ENCODE measurements around the gene ZNF443. TPM values are rescaled to one million over a fixed set of nuclear protein-coding genes. Genes with fewer than 3 reads are reported as not detected.

Gene ZNF443
- total and polyA plus RNA-seq, 2 donors (not counting 3 experiments of a cell fraction or from before 2014, with no cell fraction given) = 0.65 to 3.4 TPM

DNA sequence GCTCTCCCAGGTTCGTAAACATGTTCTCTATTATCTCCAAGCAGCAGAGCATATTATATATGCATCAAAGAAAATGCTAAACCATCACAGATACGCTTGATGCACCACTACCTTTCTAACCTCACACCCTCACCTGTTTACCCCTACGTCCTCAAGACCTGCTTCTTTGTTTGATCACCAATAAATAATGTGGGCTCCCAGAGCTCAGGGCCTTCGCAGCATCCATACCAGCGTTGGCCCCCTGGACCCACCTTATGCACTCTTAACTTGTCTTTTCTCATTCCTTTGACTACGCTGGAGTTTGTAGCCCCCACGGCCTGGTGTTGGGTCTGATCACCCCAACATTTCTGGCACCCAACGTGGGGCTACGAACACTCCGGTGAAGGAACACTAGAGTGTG is 10.0 kb upstream of the ZNF443 start:
- Histone ChIP-seq H3K4me2 (ENCODE audit: insufficient read depth, low read length) (no peak overlapping the region), H3K79me2 (ENCODE audit: control insufficient read depth, insufficient read depth, low read length) (no peaks in the 10 kb centered on the region), H3K27me3 (ENCODE audit: control insufficient read depth in 2 of 2, insufficient read depth in 2 of 2, low read length in 2 of 2) (no peaks in the 10 kb centered on the region), H3K4me3 (replicated peaks in 1 of 3; ENCODE audit: insufficient read depth in 1 of 3, low read depth in 1 of 3, low read length in 3 of 3) (no peak overlapping the region), H3K36me3 (ENCODE audit: control insufficient read depth in 2 of 2, extremely low read depth in 1 of 2, insufficient read depth in 2 of 2, low read length in 2 of 2) (no peaks in the 10 kb centered on the region), H3K9me1 (replicated peaks; ENCODE audit: control insufficient read depth, extremely low read depth, insufficient read depth, low read length) (no peaks in the 10 kb centered on the region), H2AFZ (ENCODE audit: low read depth, low read length) (no peak overlapping the region), H4K20me1 (replicated peaks; ENCODE audit: control insufficient read depth, extremely low read depth, insufficient read depth, low read length) (no peaks in the 10 kb centered on the region), H3K9me3 (replicated peaks; ENCODE audit: control insufficient read depth, insufficient read depth, low read length) (no peaks in the 10 kb centered on the region), H3K4me1 (ENCODE audit: control insufficient read depth, extremely low read depth, insufficient read depth, low read length) (no peaks in the 10 kb centered on the region), H3K9ac (replicated peaks; ENCODE audit: extremely low read depth, insufficient read depth, low read length) (no peak overlapping the region), H3K27ac (ENCODE audit: insufficient read depth, low read depth, low read length) (no peak overlapping the region)
- TF ChIP-seq MYC (IDR thresholded peaks at IDR 0.05; ENCODE audit: low read depth, low read length) (no peak), JUN (IDR thresholded peaks at IDR 0.05; ENCODE audit: borderline replicate concordance, insufficient read depth, insufficient read length, low read depth) (no peak), GATA2 (IDR thresholded peaks at IDR 0.05; ENCODE audit: insufficient read depth, insufficient read length, low read depth, low read length) (no peak), POLR2AphosphoS5 (IDR thresholded peaks at IDR 0.05; ENCODE audit: insufficient read depth, low read depth, low read length) (no peak), POLR2A (IDR thresholded peaks at IDR 0.05; ENCODE audit: low read depth, low read length) (no peak), EZH2 (IDR thresholded peaks at IDR 0.05; ENCODE audit: borderline replicate concordance, low read depth, low read length, severe bottlenecking) (no peak), FOS (IDR thresholded peaks at IDR 0.05; ENCODE audit: borderline replicate concordance, insufficient read depth, low read length) (no peak)
- TF ChIP-seq, protein P1, sequence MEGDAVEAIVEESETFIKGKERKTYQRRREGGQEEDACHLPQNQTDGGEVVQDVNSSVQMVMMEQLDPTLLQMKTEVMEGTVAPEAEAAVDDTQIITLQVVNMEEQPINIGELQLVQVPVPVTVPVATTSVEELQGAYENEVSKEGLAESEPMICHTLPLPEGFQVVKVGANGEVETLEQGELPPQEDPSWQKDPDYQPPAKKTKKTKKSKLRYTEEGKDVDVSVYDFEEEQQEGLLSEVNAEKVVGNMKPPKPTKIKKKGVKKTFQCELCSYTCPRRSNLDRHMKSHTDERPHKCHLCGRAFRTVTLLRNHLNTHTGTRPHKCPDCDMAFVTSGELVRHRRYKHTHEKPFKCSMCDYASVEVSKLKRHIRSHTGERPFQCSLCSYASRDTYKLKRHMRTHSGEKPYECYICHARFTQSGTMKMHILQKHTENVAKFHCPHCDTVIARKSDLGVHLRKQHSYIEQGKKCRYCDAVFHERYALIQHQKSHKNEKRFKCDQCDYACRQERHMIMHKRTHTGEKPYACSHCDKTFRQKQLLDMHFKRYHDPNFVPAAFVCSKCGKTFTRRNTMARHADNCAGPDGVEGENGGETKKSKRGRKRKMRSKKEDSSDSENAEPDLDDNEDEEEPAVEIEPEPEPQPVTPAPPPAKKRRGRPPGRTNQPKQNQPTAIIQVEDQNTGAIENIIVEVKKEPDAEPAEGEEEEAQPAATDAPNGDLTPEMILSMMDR (IDR thresholded peaks at IDR 0.05; ENCODE audit: extremely low read depth in 1 of 2, insufficient read depth in 1 of 2, low read depth in 1 of 2, low read length in 2 of 2) = no peak
- DNase-seq (ENCODE audit: low read depth, low spot score) = no peak
- no TSS peak for BruUV-seq (replicated peaks)
- POLR2A ChIA-PET = no interaction called here
- intact Hi-C loops (cut with micrococcal nuclease) = no loop called here
- CTCF ChIA-PET = no interaction called here
- no peak for FAIRE-seq
- dilution Hi-C loops (cut with MboI; ENCODE audit: extremely low pct_ligation_motif_present, low sequenced_read_pairs) = no loop called here

All from endothelial cell of umbilical vein (primary cell).